HG02981 (cell line): ENCODE results near the gene RBM34.
A peak's percentile ranks its signal among the peaks of the same experiment; 100 is the strongest.
"Not testable (repeated sequence)": the region's sequence is repeated elsewhere in the genome, so short reads cannot be mapped to it uniquely, and the experiment has no call there.

Source experiments
- ATAC-seq: cut with Tn5 transposase; IDR thresholded peaks from one replicate; pipeline ENCODE4 v1.9.1; 2021; ENCODE audit warnings: mild to moderate bottlenecking, moderate library complexity; ENCODE audit not compliant: unreplicated experiment

The RBM34 gene, protein sequence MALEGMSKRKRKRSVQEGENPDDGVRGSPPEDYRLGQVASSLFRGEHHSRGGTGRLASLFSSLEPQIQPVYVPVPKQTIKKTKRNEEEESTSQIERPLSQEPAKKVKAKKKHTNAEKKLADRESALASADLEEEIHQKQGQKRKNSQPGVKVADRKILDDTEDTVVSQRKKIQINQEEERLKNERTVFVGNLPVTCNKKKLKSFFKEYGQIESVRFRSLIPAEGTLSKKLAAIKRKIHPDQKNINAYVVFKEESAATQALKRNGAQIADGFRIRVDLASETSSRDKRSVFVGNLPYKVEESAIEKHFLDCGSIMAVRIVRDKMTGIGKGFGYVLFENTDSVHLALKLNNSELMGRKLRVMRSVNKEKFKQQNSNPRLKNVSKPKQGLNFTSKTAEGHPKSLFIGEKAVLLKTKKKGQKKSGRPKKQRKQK

GRCh38 chr1:235160957-235161684, at the start of gene RBM34:
Gene RBM34, minus strand, starts transcription at chr1:235161250. Its CDS starts 24 bp downstream, at chr1:235161226.
- ATAC-seq, result peak; percentile 94

DNA sequence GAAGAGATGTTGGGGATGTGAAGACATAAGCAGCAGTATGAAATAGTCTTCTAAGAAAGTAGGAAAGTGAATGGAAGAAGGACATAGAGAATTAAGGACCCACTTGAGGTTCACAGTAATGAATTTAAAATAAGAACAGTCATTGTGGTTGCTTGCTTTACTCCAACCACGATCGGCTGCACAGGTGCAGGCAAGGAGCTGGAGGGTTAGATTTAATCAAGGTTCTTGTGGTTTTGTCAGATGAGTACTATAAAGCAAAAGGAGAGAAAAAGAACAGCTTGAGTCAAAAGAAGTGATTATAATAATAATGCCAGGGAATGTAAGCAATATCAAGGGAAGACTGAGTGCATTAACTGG, 46.1 kb upstream of the RBM34 start:
- ATAC-seq, result no peak

DNA sequence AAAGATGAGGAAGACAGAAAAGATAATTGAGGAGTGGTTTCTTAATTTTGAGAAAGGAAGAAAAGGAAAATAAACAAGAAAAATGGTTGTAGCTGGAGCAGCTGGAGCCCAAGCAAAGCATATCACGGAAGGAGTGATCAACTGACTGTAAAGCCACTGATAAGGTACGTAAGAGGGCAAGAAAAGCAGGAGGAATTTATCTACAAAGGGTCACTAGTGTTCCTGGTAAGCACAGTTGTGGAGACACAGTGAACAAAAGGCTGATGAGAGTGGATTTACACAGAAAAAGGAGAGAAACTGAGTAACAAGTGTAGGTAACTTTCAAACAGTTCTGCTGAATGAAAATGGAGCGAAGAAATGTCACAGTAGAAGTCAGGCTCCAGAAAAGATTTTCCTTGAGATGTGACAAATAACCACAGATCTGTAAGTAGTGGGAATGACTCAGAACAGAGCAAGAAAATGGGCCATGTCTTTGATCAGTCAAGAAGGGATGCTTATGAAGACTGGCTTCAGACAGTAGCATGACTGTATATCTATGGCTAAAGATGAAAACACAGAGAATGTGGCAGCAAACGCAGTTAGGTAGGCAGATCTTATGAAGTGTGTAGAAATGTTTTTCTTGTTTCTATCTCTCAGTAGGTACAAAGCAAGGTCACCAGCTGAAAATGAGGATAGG, 45.6 kb upstream of the RBM34 start:
- no peak for ATAC-seq

- ATAC-seq, result no peak
Measured at GRCh38 chr1:235205687-235206086, 44.6 kb upstream of the RBM34 start.

DNA sequence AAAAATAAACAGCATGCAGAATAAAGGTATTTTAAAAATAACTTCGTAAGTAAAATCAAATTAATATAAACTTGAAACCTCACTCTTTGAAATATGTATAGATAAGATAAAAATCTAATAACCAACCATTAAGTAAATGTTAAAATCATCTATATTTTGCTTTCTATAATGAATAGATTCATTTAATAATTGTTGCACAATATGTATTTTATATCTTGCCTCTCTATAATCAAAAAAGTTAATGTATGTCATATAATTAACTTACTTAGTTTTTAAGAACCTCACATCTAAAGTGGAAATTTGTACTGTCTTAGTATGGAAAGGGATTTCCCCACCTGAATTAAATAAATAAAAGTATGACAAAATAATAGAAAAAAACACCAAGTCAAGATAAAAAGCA, 42.4 kb upstream of the RBM34 start:
- ATAC-seq, result no peak

DNA sequence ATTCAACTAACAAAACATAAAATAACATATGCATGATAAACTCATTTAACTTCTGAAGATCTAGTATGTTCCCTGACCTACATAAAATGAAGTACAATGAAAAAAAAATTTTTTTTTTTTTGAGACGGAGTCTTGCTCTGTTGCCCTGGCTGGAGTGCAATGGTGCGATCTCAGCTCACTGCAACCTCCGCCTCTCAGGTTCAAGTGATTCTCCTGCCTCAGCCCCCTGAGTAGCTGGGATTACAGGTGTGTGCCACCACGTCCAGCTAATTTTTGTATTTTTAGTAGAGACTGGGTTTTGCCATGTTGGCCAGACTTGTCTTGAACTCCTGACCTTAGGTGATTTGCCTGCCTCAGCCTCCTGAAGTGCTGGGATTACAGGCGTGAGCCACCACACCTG, 41.4 kb upstream of the RBM34 start:
- ATAC-seq, result not testable (repeated sequence)

DNA sequence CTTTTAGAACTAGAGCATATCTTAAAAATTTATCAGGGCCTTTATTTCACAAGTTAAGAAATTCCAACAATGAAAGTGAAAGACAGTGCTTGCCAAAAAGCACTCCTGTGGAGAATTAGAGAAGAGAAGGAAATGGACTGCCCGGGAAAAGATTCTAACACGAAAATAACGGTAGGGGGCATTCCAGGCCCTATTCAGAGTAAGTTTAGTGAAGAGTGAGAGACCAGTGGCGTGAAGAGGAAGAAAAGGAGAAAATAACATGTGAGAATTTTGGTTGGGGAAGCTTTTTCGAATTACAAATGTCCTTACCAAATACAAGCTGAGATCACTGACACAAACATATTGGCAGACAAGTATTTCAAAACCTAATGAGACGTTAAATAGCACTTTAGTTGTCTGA, 38.4 kb upstream of the RBM34 start:
- no peak for ATAC-seq

- ATAC-seq, result no peak
Measured at GRCh38 chr1:235190431-235190830, 29.4 kb upstream of the RBM34 start.

DNA sequence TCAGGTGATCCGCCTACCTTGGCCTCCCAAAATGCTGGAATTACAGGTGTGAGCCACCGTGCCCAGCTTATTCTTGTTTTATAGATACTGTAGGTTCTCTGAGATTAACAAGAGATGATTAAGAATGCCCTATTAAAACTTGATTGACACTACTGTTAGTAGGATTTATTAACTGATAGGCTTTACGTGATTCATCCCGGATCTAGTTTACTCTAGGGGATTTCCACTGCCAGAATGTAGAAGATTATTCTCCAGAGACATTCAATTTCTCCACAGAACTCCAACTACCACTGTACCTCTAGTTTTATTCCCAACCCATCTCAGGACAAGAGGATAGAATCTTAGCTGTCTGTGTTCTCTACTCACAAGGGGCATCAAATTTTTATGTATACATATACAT, 26.3 kb upstream of the RBM34 start:
- ATAC-seq, result no peak

DNA sequence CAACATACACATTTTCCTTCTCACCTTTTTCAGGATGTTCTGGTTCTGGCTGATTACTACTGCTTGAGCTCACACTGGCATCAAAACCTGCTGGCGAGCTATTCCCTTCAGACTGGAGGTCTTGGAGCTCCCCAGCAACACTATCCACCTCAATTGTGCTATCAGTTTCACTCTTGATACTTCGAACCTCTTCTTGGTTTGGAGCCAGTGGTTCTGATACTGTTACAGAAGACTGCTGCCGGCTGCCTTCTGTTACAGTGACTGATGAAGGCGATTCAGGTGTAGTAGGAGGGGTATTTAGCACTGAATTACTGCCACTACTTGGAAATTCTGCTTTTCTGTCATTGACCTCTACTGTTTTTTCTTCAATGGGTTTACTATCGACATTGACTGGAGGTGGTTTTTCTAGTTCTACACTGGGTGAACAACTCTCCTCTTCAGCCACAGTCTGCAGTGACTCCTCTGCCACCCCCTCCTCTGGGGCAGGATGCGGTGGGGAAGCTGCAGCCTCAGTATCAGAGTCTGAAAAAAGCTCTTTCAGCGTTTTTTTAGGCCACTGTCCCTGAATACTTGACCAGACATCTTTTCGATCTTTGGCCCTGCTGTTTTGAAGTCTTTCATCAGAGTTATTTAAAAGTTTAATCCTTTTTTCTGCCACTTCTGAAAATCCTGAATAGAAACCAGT, 20.7 kb upstream of the RBM34 start:
- no peak for ATAC-seq

DNA sequence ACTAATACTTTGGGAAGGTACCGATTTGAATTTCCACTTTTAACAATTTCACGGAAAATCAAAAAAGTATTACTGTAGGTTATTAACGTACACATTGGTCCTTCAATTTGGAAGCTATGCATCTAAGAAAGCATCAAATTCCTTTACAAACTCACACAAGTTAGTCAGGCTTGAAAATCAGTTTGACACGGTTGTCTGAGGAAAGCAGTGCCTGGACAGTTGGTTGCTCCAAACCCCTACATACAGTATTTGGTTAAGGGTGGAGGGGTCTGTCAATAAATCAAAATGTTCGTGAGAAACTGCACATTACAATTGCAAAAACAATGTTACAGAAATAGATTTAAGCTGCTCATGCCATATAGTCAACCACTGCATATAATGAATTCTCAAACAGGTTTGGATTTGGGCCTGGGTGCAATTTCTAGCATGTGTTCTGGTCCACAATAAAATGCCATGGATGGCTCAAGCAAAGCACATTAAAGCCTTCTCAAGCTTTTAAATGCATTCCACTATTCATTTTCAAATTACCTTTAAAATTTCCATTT, 19.9 kb upstream of the RBM34 start:
- no peak for ATAC-seq

GRCh38 chr1:235176486-235176885, 15.4 kb upstream of the RBM34 start:
- ATAC-seq, result no peak

DNA sequence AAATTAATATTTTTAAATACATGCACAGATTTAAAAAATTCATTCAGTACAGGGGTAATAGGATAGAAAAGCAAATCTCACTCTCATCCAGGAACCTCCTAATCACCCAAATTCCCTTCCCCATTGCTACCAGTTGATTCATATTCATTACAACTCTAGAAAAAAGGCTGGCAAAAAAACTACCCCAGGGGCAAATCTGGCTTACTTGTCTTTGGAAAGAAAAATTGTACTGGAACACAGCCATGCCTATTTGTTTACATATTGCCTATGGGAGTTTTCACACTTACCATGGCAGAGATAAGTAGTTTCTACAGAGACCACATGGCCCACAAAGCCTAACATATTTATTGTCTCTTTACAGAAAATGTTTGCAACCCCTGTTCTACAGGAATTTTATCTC, 8.9 kb upstream of the RBM34 start:
- ATAC-seq, result no peak

GRCh38 chr1:235168375-235168774, 7.3 kb upstream of the RBM34 start:
- no peak for ATAC-seq

DNA sequence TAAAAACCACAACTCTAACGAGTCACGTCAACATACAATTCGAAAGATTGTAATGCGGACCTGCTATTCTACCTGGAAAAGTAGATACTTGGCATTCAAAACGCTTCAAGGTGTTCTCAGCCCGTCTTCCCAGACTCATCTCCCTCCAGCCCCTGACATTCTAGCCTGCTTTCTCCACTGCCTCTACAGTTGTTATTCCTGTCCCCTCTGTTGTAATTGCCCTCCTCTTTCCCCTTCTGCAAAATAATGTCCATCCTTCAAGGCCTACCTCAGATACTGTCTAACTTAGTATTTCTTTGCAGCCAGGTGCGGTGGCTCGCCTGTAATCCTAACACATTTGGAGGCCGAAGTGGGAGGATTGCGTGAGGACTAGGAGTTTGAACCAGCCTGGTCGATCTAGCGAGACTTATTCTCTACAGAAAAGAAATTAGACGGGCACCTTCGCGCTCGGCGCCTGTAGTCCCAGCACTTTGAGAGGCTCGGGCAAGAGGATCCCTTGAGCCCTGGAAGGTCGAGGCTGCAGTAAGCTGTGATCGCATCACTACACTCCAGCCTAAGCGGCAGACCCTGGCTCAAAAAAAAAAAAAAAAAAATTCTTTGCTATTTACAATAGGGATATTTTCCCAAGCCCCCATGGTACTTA, 756 bp upstream of the RBM34 start:
- ATAC-seq, result no peak

DNA sequence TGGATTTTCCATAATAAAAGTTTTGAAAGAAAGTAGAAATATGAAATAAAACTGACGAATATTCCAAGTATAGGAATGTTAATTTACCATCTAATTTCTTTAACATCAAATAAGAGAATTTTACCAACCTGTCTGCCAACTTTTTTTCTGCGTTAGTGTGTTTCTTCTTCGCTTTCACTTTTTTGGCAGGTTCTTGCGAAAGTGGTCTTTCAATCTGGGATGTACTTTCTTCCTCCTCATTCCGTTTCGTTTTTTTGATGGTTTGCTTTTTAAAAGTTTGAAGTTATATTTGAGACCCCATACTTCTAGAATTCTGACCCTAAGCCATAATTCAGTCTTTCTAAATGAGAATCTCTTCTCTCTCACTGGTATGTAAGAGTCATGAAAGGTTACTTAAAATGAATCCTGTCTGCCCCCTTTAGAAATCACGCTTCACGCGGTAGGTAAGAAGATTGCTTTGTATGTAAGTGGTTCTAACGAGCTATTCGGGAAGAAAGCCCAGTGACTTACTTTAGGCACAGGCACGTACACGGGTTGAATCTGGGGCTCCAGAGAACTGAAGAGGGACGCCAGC, 580 bp downstream of the RBM34 start:
- ATAC-seq, result peak; percentile 42

DNA sequence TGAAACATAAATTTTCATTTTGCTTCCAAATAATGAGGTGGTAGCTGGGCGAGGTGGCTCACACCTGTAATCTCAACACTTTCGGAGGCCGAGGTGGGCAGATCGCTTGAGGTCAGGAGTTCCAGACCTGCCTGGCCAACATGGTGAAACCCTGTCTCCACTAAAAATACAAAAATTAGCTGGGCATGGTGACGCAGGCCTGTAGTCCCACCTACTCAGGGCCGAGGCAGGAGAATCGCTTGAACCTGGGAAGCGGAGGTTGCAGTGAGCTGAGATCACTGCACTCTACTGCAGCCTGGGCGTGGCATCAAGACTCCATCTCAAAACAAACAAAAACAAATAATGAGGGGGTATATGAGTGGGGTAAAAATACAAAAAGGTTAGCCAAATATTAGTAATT, 1.1 kb downstream of the RBM34 start:
- not testable (repeated sequence) for ATAC-seq

DNA sequence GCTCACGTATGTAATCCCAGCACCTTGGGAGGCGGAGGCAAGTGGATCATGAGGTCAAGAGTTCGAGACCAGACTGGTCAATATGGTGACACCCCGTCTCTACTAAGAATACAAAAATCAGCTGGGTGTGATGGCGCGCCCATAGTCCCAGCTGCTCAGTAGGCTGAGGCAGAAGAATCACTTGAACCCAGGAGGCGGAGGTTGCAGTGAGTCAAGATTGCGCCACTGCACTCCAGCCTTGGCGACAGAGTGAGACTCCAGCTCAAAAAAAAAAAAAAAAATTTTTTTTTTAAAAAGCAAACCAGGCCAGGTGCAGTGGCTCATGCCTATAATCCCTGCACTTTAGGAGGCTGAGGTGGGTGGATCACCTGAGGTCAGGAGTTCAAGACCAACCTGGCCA, 1.8 kb downstream of the RBM34 start:
- ATAC-seq, result not testable (repeated sequence)

DNA sequence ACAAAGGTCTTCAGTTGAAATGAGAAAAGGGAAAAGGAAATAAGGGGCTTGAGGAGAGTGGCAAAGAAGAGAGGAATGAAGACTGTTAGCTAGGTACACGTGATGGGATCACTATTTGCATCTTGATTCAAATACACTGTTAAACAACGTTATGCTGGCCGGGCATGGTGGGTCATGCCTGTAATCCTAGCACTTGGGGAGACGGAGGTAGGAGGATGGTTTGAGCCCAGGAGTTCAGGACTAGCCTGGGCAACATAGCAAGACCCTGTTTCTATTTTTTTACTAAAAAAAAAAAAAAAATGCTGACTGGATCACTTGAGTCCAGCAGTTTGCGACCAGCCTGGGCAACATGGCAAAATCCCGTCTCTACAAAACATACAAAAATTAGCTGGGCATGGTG, 2.4 kb downstream of the RBM34 start:
- ATAC-seq, result no peak

DNA sequence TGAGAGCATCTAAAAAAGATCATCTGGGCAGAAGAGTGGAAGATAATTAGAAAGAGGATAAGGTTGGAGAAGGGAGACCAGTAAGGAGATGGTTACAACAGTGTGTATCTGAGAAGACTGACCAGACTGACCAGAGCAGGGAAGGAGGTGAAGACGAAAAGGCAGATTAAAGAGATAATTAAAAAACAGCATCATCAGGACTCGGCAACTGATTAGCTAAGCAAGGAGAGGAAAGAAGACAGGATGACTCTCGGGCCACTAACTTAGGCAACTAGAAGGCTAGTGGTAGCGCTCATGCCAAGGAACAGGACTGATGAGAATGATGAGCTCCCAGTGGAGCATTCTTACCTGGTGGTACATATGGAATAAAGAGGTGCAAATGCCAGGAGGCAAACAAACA, 3.9 kb downstream of the RBM34 start:
- no peak for ATAC-seq
